Transverse colon (tissue), 4 donors: ENCODE data around the gene SIPA1L3. TPM values are rescaled to one million over a fixed set of nuclear protein-coding genes. Genes with fewer than 3 reads are reported as not detected.

Experiments used
- DNase-seq: peaks from one replicate; pipeline ENCODE4 v3.0.0-alpha.2; 2019
- H3K27ac ChIP-seq, 4 donors: fragments of 200-600 bp; sonication (generic); 2 replicates each; pipeline ENCODE4 v1.5.1; 2016 to 2018; ENCODE audit warnings: inconsistent platforms in 4 of 4
- H3K27me3 ChIP-seq: fragments of 200-600 bp; sonication (generic); 2 replicates; pipeline ENCODE4 v1.5.1; 2017; ENCODE audit warnings: inconsistent platforms
- H3K36me3 ChIP-seq, 4 donors: fragments of 200-600 bp; sonication (generic); 2 replicates each; pipeline ENCODE4 v1.5.1; 2017 to 2019; ENCODE audit warnings: inconsistent platforms in 4 of 4
- H3K4me1 ChIP-seq, 4 donors: fragments of 200-600 bp; sonication (generic); 2 replicates each; pipeline ENCODE4 v1.5.1; 2017 to 2020; ENCODE audit warnings: inconsistent platforms in 4 of 4
- H3K4me3 ChIP-seq, 4 donors: fragments of 200-600 bp; sonication (generic); 1 replicate in 1 of 4; 2 replicates in 3 of 4; pipeline versions ENCODE4 v1.5.1 to v1.6.1; 2017 to 2019; ENCODE audit warnings: inconsistent platforms in 4 of 4
- H3K9me3 ChIP-seq, 2 donors: fragments of 200-600 bp; sonication (generic); 2 replicates each; pipeline ENCODE4 v1.5.1; 2017 to 2019; ENCODE audit warnings: inconsistent platforms in 2 of 2
- EP300 ChIP-seq: sonication (generic); formaldehyde crosslinking; IDR thresholded peaks from one replicate; pipeline ENCODE4 v1.6.1; 2017; ENCODE audit warnings: antibody characterized with exemption, low read depth
- POLR2A ChIP-seq: fragments of 450-650 bp; IDR thresholded peaks from one replicate; pipeline ENCODE4 v1.6.1; 2016; ENCODE audit warnings: antibody characterized with exemption, mild to moderate bottlenecking, moderate library complexity
- POLR2AphosphoS5 ChIP-seq, 3 donors: sonication (generic); formaldehyde crosslinking; IDR thresholded peaks; one replicate each; pipeline ENCODE4 v1.6.1; 2016; ENCODE audit warnings: antibody characterized with exemption in 3 of 3
- WGBS, 2 donors: methylation state at CpG; one replicate each; pipeline ENCODE4 v1.1.5; 2018; ENCODE audit warnings: low coverage in 1 of 2; 5-methylcytosine and 5-hydroxymethylcytosine counted together
- in situ Hi-C, 4 donors: fragments of 200-750 bp; cut with MboI; loops; one replicate each; pipeline versions ENCODE4 v1.15.0 to v1.15.1; 2017; ENCODE audit warnings: low sequenced_read_pairs in 3 of 4, low pct_ligation_motif_present in 1 of 4, low pct_unique_long_range_greater_than_20kb in 1 of 4
- intact Hi-C: fragments of 100-400 bp; cut with DNase I; formaldehyde crosslinking; loops from one replicate; pipeline ENCODE4 v1.15.1; 2023; ENCODE audit warnings: low total_unique reads
- total RNA-seq, 4 donors: library from RNA; depleted of rRNA; stranded (reverse); fragments of >200 nt; gene quantifications; one replicate each; pipeline ENCODE4 v1.1.0, GENCODE V29; 2016
- TF ChIP-seq, protein P1 (sequence below), 5 experiments: fragments of 200-600 bp in 3 of 5; fragments of 450-650 bp in 2 of 5; sonication (generic) in 3 of 5; IDR thresholded peaks; 1 replicate in 2 of 5; 2 replicates in 3 of 5; pipeline ENCODE4 v1.5.1; 2016 to 2017; ENCODE audit warnings: antibody characterized with exemption in 5 of 5, inconsistent platforms in 3 of 5, mild to moderate bottlenecking in 2 of 5, moderate library complexity in 1 of 5

The SIPA1L3 gene
- total RNA-seq, 4 donors from 2014 or later: 191 to 284 (median 231) TPM

- H3K9me3 ChIP-seq: no peaks in the 10 kb centered on the region
- H3K27ac ChIP-seq: no peak overlapping the region
- peaks cover 2 to 6% (median 2%) of the 10 kb centered on the region in 4 donors for H3K4me1 ChIP-seq
- no peak for DNase-seq
- H3K36me3 ChIP-seq: no peaks in the 10 kb centered on the region
- in situ Hi-C loops (no loop called here), intact Hi-C loops (no loop called here)
- TF ChIP-seq POLR2A: no peak
- TF ChIP-seq EP300: no peak
- TF ChIP-seq POLR2AphosphoS5 (IDR thresholded peaks at IDR 0.05): no peak
- TF ChIP-seq, protein P1, sequence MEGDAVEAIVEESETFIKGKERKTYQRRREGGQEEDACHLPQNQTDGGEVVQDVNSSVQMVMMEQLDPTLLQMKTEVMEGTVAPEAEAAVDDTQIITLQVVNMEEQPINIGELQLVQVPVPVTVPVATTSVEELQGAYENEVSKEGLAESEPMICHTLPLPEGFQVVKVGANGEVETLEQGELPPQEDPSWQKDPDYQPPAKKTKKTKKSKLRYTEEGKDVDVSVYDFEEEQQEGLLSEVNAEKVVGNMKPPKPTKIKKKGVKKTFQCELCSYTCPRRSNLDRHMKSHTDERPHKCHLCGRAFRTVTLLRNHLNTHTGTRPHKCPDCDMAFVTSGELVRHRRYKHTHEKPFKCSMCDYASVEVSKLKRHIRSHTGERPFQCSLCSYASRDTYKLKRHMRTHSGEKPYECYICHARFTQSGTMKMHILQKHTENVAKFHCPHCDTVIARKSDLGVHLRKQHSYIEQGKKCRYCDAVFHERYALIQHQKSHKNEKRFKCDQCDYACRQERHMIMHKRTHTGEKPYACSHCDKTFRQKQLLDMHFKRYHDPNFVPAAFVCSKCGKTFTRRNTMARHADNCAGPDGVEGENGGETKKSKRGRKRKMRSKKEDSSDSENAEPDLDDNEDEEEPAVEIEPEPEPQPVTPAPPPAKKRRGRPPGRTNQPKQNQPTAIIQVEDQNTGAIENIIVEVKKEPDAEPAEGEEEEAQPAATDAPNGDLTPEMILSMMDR (IDR thresholded peaks at IDR 0.05): no peak
- H3K4me3 ChIP-seq: no peak overlapping the region
- H3K27me3 ChIP-seq: no peaks in the 10 kb centered on the region
- WGBS, 2 donors: 60 to 69% methylated on average over 1 to 3 of the region's 3 CpGs
These were observed 90.9 kb downstream of the SIPA1L3 start for GRCh38 chr19:37997911-37998344.

- in situ Hi-C loops: no loop called here
- intact Hi-C loops: no loop called here
- Histone ChIP-seq H3K4me3 (no peak overlapping the region), H3K27ac (no peak overlapping the region), H3K9me3 (no peaks in the 10 kb centered on the region), H3K4me1 (peaks cover 5 to 16% (median 10%) of the 10 kb centered on the region in 4 donors), H3K27me3 (no peaks in the 10 kb centered on the region), H3K36me3 (no peaks in the 10 kb centered on the region)
- DNase-seq: no peak
- TF ChIP-seq, protein P1 (IDR thresholded peaks at IDR 0.05): no peak
- TF ChIP-seq EP300 (no peak), POLR2A (no peak), POLR2AphosphoS5 (IDR thresholded peaks at IDR 0.05) (no peak)
- 95% methylated on average over 3 of the region's 3 CpGs; no CpG with 5 or more reads in 1 of the 2 donors for WGBS, 2 donors
These were observed 91.8 kb downstream of the SIPA1L3 start for GRCh38 chr19:37998801-37999308.

- Histone ChIP-seq H3K4me3 (no peak overlapping the region), H3K9me3 (no peaks in the 10 kb centered on the region), H3K27ac (peak overlapping the region in 1 of 4 donors; percentile 32), H3K4me1 (peaks cover 5 to 21% (median 13%) of the 10 kb centered on the region in 4 donors), H3K36me3 (no peaks in the 10 kb centered on the region), H3K27me3 (no peaks in the 10 kb centered on the region)
- intact Hi-C loops (no loop called here), in situ Hi-C loops (no loop called here)
- TF ChIP-seq POLR2A: no peak
- TF ChIP-seq, protein P1 (IDR thresholded peaks at IDR 0.05): no peak
- TF ChIP-seq EP300: no peak
- TF ChIP-seq POLR2AphosphoS5 (IDR thresholded peaks at IDR 0.05): no peak
- 83 to 94% methylated on average over 3 to 20 of the region's 20 CpGs for WGBS, 2 donors
- DNase-seq: no peak
These were observed 92.6 kb downstream of the SIPA1L3 start for GRCh38 chr19:37999309-38000213.

DNA sequence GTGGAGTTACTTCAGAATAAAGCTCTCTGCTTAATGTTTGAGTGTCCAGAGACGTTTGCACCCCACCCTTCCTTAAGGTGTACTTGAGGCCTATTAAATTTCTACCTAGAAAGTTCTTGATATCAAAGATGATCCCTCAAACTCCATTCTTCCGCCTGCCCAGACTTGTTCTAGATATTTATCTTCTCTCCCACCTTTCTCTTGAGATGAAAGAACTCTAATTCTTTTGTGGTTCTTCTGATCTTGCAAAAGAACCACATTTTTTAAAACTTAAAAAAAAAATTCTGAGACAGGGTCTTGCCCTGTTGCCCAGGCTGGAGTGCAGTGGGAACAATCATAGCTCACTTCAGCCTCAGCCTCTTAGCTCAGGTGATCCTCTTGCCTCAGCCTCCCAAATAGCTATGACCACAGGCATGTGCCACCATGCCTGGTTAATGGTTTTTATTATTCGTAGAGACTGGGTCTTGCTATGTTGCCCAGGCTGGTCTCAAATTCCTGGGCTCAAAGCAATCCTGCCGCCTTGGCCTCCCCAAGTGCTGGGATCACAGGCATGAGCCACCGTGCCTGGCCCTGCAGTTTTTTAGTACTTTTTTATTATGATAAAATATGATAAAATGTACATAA is 94.3 kb downstream of the SIPA1L3 start:
- WGBS, 2 donors: 81 to 89% methylated on average over 5 of the region's 5 CpGs
- Histone ChIP-seq H3K27ac (no peak overlapping the region), H3K9me3 (no peaks in the 10 kb centered on the region), H3K4me1 (peaks cover 5 to 25% (median 15%) of the 10 kb centered on the region in 4 donors), H3K4me3 (no peak overlapping the region), H3K36me3 (no peaks in the 10 kb centered on the region), H3K27me3 (no peaks in the 10 kb centered on the region)
- DNase-seq: no peak
- intact Hi-C loops (no loop called here), in situ Hi-C loops (no loop called here)
- TF ChIP-seq POLR2A: no peak
- TF ChIP-seq POLR2AphosphoS5 (IDR thresholded peaks at IDR 0.05): no peak
- TF ChIP-seq, protein P1 (IDR thresholded peaks at IDR 0.05): no peak
- no peak for TF ChIP-seq EP300
